SK-N-SH treated with all-trans-retinoic acid at 6 μM for 48 hours (cell line): ENCODE results near the gene FCGBP.
"Not testable (repeated sequence)": the region's sequence is repeated elsewhere in the genome, so short reads cannot be mapped to it uniquely, and the experiment has no call there.

ENCODE experiments used
- CSRNP3 ChIP-seq: fragments of 250-450 bp; sonication (Bioruptor Pico); IDR thresholded peaks from 2 replicates; pipeline ENCODE4 v1.5.1; 2021; ENCODE audit warnings: mild to moderate bottlenecking, moderate library complexity
- SNAI2 ChIP-seq: fragments of 250-450 bp; sonication (Bioruptor Pico); IDR thresholded peaks from 2 replicates; pipeline ENCODE4 v1.5.0; 2020; ENCODE audit warnings: mild to moderate bottlenecking, moderate library complexity
- ZFP3 ChIP-seq: fragments of 250-450 bp; sonication (Bioruptor Pico); IDR thresholded peaks from 2 replicates; pipeline ENCODE4 v1.5.0; 2020; ENCODE audit warnings: mild to moderate bottlenecking, moderate library complexity

- not testable (repeated sequence) for TF ChIP-seq CSRNP3, ZFP3, SNAI2
These were observed 35.6 kb downstream of the FCGBP start for GRCh38 chr19:39898858-39899257.
